GM18520 (cell line): ENCODE results near the gene DDX54.

Experiments used
- ATAC-seq: cut with Tn5 transposase; IDR thresholded peaks from one replicate; pipeline ENCODE4 v1.9.1; 2021; ENCODE audit not compliant: unreplicated experiment

DDX54 gene

GRCh38 chr12:113165521-113166450 is 19.5 kb downstream of the DDX54 start:
- no peak for ATAC-seq

DNA sequence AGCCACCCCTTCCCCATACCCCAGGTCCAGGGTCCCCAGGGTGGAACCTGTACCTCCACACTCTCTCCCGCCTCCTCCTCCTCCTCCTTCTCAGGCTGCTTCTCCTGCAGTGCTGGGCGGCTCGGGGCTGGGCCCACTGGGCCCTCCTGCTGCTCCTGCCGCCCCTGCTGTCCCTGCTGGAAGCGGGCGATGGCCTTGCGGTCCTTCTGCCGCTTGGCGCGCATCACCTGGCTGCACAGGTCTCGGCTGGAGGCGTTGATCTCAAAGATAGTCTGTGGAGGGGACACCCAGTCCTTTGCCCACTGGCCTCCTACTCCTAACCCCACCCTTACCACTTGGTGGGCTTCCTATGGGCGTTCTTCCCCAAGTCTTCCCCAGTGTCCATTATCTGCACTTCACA is 21.3 kb downstream of the DDX54 start:
- ATAC-seq = no peak

- no peak for ATAC-seq
Measured at GRCh38 chr12:113163030-113163360, 22.3 kb downstream of the DDX54 start.

- ATAC-seq = no peak
Measured at GRCh38 chr12:113162102-113163029, 22.9 kb downstream of the DDX54 start.

DNA sequence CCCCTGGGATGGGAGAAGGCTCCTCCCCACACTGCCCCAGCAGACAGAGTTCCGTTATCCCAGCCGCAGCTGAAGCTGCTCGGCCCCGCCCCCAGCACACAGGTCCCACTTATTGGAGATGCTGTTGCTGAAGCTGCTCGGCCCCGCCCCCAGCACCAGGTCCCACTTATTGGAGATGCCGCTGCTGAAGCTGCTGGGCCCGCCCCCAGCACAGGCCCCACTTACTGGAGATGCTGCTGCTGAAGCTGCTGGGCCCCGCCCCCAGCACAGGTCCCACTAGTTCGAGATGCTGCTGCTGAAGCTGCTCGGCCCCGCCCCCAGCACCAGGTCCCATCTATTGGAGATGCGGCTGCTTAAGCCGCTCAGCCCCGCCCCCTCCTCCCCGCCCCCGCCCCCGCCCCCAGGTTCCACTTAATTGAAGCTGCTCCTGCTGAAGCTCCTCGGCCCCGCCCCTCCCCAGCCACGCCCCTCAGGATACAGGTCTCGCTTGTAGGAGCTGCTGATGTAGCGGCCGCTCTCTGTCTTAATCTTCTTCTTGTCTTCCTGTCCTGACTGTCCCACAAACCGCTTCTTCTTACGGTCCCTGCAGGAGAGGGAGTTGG is 23.8 kb downstream of the DDX54 start:
- no peak for ATAC-seq

DNA sequence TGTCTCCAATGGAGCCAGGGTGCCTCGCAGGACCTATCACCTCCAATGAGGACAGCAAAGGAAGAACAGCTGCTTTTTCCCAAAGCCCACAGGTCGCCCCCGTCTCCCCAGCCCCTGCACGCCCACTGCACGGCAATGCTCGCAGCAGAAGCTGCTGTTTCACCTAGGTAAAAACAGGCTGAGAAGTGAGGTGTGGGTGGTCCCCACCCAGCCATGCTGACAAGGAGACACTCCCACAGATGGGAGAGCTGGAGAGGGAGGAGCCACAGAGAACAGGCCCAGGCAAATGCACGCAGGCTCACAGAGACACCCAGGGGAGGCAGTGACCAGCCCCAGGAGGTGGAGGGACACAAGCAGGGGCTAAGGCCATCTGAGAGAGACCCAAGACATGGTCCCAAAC is 25.3 kb downstream of the DDX54 start:
- no peak for ATAC-seq

DNA sequence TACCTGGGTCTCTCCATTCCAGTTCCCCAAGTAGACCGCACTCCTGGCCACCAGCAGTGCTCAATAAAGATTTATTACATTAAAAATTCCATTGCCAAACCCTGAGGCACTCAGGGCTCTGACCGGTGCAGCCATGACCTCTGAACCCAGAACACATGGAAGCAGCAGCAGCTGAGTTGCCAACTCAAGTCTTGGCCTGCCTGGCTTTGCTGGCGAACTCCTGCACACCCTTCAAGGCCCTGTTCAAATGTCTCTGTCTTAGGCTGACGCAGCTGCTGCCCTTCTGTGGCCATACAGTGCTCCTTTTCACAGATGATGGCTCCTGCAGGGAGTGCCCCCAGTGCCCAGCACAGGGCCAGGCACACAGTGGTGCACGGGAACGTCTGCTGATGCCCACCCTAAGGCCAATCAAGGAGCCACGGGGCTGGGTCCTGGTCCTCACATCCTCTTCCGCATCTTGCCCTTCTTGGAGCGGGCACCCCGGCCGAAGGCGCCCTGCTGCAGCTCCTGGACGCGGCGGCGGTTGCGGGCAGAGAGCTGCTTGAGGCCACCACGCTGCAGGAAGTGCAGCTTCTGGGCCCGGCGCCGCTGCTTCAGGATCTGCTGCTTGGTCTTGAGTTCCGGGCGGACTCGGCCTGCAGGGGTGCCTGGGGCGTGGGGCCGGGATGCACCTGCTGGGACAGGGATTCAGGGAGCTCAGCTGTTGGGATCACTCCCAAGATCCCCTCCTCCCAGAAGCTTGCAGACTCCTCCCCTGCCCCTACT is 26.7 kb downstream of the DDX54 start:
- ATAC-seq = no peak

- ATAC-seq = no peak
Measured at GRCh38 chr12:113157218-113157859, 27.9 kb downstream of the DDX54 start.

DNA sequence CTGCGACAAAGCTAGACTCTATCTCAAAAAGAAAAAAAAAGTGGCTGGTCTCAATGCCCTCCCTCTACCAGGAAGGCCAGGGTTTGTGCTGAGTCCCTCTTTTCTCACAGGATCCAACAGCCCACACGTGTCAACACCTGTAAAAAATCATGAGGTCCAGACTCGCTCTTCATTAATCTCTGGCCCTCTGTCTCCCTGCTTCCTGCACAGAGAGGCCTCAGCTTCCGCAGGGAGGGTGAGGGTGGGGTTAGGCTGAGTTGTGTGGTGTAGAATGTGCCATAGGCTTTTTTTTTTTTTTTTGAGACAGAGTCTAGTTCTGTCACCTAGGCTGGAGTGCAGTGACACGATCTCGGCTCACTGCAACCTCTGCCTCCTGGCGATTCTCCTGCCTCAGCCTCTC is 29.6 kb downstream of the DDX54 start:
- no peak for ATAC-seq

GRCh38 chr12:113155060-113155459 is 30.2 kb downstream of the DDX54 start:
- ATAC-seq = no peak

DNA sequence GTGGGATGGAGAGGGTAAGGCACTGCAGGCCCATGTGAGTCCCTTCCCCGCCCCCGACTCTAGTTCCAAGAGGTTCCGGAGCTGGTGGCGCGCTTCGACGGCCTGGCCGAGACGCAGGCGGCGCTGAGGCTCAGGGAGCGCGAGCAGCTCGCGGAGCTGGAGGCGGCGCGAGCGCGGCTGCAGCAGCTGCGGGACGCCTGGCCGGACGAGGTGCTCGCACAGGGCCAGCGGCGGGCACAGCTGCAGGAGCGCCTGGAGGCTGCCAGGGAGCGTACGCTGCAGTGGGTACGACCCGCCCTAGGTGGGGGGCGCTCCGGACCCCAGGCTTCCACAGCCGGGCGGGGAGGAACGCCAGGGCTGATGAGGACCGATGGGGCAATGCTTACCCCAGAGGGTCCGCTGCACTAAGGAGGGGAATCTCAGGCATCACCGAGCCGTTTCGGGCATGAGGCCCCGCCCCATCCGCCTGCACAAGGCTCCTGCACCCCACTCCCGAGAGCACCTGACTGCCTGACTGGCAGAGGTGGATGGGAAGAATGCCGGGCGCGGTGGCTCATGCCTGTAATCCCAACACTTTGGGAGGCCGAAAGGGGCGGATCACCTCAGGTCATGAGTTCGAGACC is 30.8 kb downstream of the DDX54 start:
- ATAC-seq = no peak

DNA sequence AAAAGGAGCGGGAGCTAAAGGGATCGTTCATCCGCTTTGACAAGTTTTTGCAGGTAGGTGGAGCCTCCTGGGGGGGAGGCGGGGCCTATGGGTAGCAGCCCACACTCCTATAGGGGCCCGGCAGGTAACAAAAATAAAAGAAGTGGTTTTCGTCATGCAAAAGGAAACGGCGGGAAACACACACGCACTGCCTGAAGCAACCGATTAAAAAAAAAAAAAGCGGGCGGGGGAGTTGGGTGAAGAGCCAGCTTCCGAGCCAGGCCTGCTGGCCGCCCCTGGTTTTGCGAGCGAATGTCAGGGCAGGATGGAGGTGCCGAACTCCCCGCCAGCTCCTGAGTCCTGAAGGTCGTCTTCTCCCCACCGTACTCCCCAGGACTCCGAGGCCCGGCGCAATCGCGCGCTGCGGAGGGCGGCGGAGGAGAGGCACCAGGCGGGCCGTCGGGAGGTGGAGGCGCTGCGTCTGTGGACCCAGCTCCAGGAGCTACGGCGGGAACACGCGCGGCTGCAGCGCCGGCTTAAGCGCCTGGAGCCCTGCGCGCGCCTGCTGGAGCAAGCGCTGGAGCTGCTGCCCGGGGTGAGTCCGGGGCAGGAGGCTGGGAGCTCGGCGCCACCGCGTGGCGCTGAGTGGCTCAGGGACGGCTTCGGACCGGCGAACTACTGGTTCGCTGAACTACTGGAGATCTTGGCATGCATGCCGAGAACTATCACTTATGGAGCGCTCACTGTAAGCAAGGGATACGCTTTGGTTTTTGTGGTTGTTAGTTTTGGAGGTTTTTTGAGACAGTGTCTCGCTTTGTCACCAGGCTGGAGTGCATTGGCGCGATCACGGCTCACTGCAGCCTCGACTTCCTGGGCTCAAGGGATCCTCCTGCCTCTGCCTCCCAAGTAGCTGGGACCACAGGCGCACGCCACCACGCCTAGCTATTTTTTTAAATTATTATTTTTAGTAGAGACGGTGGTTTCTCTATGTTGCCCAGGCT is 32.2 kb downstream of the DDX54 start:
- no peak for ATAC-seq

- no peak for ATAC-seq
Measured at GRCh38 chr12:113152196-113152834, 33.0 kb downstream of the DDX54 start.

DNA sequence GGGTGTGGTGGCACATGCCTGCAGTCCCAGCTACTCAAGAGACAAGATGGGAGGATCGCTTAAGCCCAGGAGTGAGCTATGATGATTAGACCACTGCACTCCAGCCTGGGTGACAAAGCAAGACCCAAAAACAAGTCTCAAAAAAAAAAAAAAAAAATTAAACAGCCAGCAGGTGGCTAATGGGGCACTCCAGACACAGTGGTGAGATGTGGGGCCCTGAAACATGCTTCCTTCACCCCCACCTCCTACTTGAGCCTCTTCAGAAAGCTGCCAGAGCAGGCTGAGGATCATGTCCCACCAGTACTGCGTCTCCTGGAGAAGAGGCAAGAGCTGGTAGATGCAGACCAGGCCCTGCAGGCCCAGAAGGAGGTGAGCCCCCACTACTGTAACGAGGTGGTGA is 33.6 kb downstream of the DDX54 start:
- ATAC-seq = no peak

- no peak for ATAC-seq
Measured at GRCh38 chr12:113149361-113150150, 35.7 kb downstream of the DDX54 start, which contains the start of gene CFAP73. CFAP73 (plus strand) TSS chr12:113149724; CDS start chr12:113149858, 134 bp downstream.

GRCh38 chr12:113146999-113147398 is 38.3 kb downstream of the DDX54 start:
- ATAC-seq = no peak
